Putamen (tissue), 1 donor: ENCODE measurements around the gene C9orf152.
"Not testable (repeated sequence)": the region's sequence is repeated elsewhere in the genome, so short reads cannot be mapped to it uniquely, and the experiment has no call there.

ENCODE experiments used
- DNase-seq: peaks from one replicate; pipeline ENCODE4 v3.0.0-alpha.2; 2016; ENCODE audit warnings: low spot score

C9orf152 gene

GRCh38 chr9:110208031-110208430 is at the start of gene C9orf152:
TSS of gene C9orf152 (minus strand) at chr9:110208159. CDS start at chr9:110207579, 580 bp downstream.
- DNase-seq = no peak

GRCh38 chr9:110257097-110257841 is 49.3 kb upstream of the C9orf152 start:
- DNase-seq = peak; percentile 21

- DNase-seq = peak; percentile 91
These were observed 48.6 kb upstream of the C9orf152 start, which contains the start of gene TXN for GRCh38 chr9:110256380-110257096. TSS of gene TXN (minus strand) at chr9:110256507. CDS start at chr9:110256435, 72 bp downstream.

- DNase-seq = peak; percentile 25
These were observed 47.8 kb upstream of the C9orf152 start for GRCh38 chr9:110255463-110256379.

GRCh38 chr9:110255034-110255462 is 47.1 kb upstream of the C9orf152 start:
- DNase-seq = no peak

- no peak for DNase-seq
These were observed 46.5 kb upstream of the C9orf152 start for GRCh38 chr9:110254500-110254899.

GRCh38 chr9:110252509-110253139 is 44.7 kb upstream of the C9orf152 start:
- no peak for DNase-seq

- DNase-seq = not testable (repeated sequence)
These were observed 43.8 kb upstream of the C9orf152 start for GRCh38 chr9:110251770-110252169.

GRCh38 chr9:110251212-110251611 is 43.3 kb upstream of the C9orf152 start:
- no peak for DNase-seq

GRCh38 chr9:110249603-110250002 is 41.6 kb upstream of the C9orf152 start:
- DNase-seq = no peak

- no peak for DNase-seq
These were observed 40.4 kb upstream of the C9orf152 start for GRCh38 chr9:110248361-110248760.

GRCh38 chr9:110246214-110246613 is 38.3 kb upstream of the C9orf152 start:
- no peak for DNase-seq

GRCh38 chr9:110244616-110245015 is 36.7 kb upstream of the C9orf152 start:
- DNase-seq = no peak

GRCh38 chr9:110241858-110242321 is 33.9 kb upstream of the C9orf152 start:
- no peak for DNase-seq

GRCh38 chr9:110241260-110241857 is 33.4 kb upstream of the C9orf152 start:
- DNase-seq = no peak

GRCh38 chr9:110240198-110240597 is 32.2 kb upstream of the C9orf152 start:
- no peak for DNase-seq

- no peak for DNase-seq
These were observed 20.4 kb upstream of the C9orf152 start for GRCh38 chr9:110228321-110228720.

GRCh38 chr9:110224583-110224982 is 16.6 kb upstream of the C9orf152 start:
- DNase-seq = no peak

- no peak for DNase-seq
These were observed 12.8 kb upstream of the C9orf152 start for GRCh38 chr9:110220809-110221208.

GRCh38 chr9:110217656-110218099 is 9.7 kb upstream of the C9orf152 start:
- DNase-seq = peak; percentile 15
